GM23248 (cell line): Measurements from ENCODE around the gene C18orf63. TPM values are rescaled to one million over a fixed set of nuclear protein-coding genes. Genes with fewer than 3 reads are reported as not detected.

Source experiments
- DNase-seq: peaks from one replicate; pipeline ENCODE4 v3.0.0-alpha.2; 2015
- H2AFZ ChIP-seq: fragments of 200-600 bp; sonication (generic); 2 replicates; pipeline ENCODE4 v1.6.1; 2016; ENCODE audit warnings: antibody characterized with exemption
- H3F3A ChIP-seq: fragments of 200-600 bp; sonication (generic); 2 replicates; pipeline ENCODE4 v1.6.1; 2016; ENCODE audit warnings: mild to moderate bottlenecking, antibody characterized with exemption, mixed run types; ENCODE audit not compliant: insufficient read depth
- H3K27ac ChIP-seq: fragments of 200-600 bp; sonication (generic); 2 replicates; pipeline ENCODE4 v1.5.1; 2016; ENCODE audit warnings: mild to moderate bottlenecking
- H3K27me3 ChIP-seq: fragments of 200-600 bp; sonication (generic); replicated peaks from 2 replicates; pipeline ENCODE4 v1.6.1; 2016; ENCODE audit warnings: mild to moderate bottlenecking; ENCODE audit not compliant: insufficient read depth
- H3K36me3 ChIP-seq: fragments of 200-600 bp; sonication (generic); 2 replicates; pipeline ENCODE4 v1.6.1; 2016; ENCODE audit warnings: low read depth, mild to moderate bottlenecking
- H3K4me1 ChIP-seq: fragments of 200-600 bp; sonication (generic); 2 replicates; pipeline ENCODE4 v1.6.1; 2016; ENCODE audit warnings: mild to moderate bottlenecking; ENCODE audit not compliant: insufficient read depth
- H3K4me2 ChIP-seq: fragments of 200-600 bp; sonication (generic); one replicate; pipeline ENCODE4 v1.6.1; 2016; ENCODE audit warnings: mild to moderate bottlenecking; ENCODE audit not compliant: unreplicated experiment
- H3K4me3 ChIP-seq: fragments of 200-600 bp; sonication (generic); 2 replicates; pipeline ENCODE4 v1.5.1; 2016; ENCODE audit warnings: mild to moderate bottlenecking
- H3K79me2 ChIP-seq: fragments of 200-600 bp; sonication (generic); 2 replicates; pipeline ENCODE4 v1.6.1; 2016; ENCODE audit warnings: mild to moderate bottlenecking; ENCODE audit not compliant: insufficient read depth
- H3K9ac ChIP-seq: fragments of 200-600 bp; sonication (generic); 2 replicates; pipeline ENCODE4 v1.6.1; 2016; ENCODE audit warnings: mild to moderate bottlenecking
- H3K9me2 ChIP-seq: fragments of 200-600 bp; sonication (generic); 2 replicates; pipeline ENCODE4 v1.6.1; 2016; ENCODE audit warnings: mixed run types, mild to moderate bottlenecking, moderate library complexity; ENCODE audit not compliant: insufficient read depth
- H3K9me3 ChIP-seq: fragments of 200-600 bp; sonication (generic); one replicate; pipeline ENCODE4 v1.6.1; 2017; ENCODE audit warnings: low read depth
- H4K20me1 ChIP-seq: fragments of 200-600 bp; sonication (generic); 2 replicates; pipeline ENCODE4 v1.6.0; 2016; ENCODE audit not compliant: insufficient read depth
- EZH2 ChIP-seq: fragments of 200-600 bp; sonication (generic); IDR thresholded peaks from 2 replicates; pipeline ENCODE4 v1.6.1; 2018; ENCODE audit warnings: antibody characterized with exemption, mild to moderate bottlenecking; ENCODE audit not compliant: insufficient read depth, poor library complexity, severe bottlenecking
- EZH2phosphoT487 ChIP-seq: fragments of 200-600 bp; sonication (generic); IDR thresholded peaks from 2 replicates; pipeline ENCODE4 v1.6.1; 2018; ENCODE audit warnings: antibody characterized with exemption, moderate library complexity, mild to moderate bottlenecking, low read depth; ENCODE audit not compliant: insufficient read depth
- WGBS, 2 experiments: methylation state at CpG; one replicate each; pipeline ENCODE4 v1.1.6; 2015 to 2017; ENCODE audit warnings: low lambda C conversion rate in 2 of 2, low coverage in 1 of 2; ENCODE audit errors: missing lambda C conversion rate in 2 of 2; 5-methylcytosine and 5-hydroxymethylcytosine counted together
- in situ Hi-C: fragments of 300-500 bp; cut with MboI; formaldehyde crosslinking; loops from 2 replicates; pipeline ENCODE4 v1.15.0; 2020
- polyA plus RNA-seq: library from polyadenylated mRNA; unstranded; fragments of >200 nt; fragmentation: Nextera tagmentation; extraction: Ambion mirVana; gene quantifications from 2 replicates; pipeline ENCODE4 v1.2.1, GENCODE V29; 2016
- total RNA-seq: library from RNA; depleted of rRNA; stranded (reverse); fragments of >200 nt; shearing (Covaris generic); gene quantifications from 2 replicates; pipeline ENCODE4 v1.2.3, GENCODE V29; 2014

C18orf63 gene
- total and polyA plus RNA-seq, 2 experiments from 2014 or later: not detected

DNA sequence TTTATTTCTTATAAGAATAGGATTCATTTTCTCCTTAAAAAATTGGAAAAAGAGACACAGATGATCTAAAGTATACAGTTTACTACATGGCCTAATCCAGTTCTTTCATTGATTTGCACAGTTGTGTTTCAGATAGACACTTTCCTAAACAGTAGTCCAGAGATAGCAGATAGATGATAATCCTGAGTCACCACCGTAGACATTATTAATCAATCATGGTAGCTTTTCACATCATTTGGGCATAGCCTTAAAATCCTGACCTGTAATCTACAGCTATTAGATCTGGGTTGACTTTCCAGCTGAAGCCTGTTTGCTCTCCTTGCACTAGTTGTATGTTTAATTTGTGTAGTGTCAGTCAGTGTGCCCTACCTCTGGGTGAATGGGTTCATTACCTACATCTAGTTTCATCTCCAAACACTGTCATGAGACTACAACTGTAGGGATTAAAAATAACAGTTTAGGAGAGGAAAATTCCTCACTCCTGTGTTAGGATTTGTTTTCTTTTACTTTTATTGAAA lies 14.1 kb downstream of the C18orf63 start:
- Histone ChIP-seq H3K36me3 (no peaks in the 10 kb centered on the region), H3K27ac (no peak overlapping the region), H3K9ac (no peak overlapping the region), H4K20me1 (no peaks in the 10 kb centered on the region), H3K4me2 (no peak overlapping the region), H3K4me3 (no peak overlapping the region), H3K4me1 (0 out of 2 replicates have a peak, but pooled peaks cover 3% of the 10 kb centered on the region), H3K79me2 (no peaks in the 10 kb centered on the region), H3K9me3 (no peaks in the 10 kb centered on the region), H3K9me2 (no peaks in the 10 kb centered on the region), H3K27me3 (no peaks in the 10 kb centered on the region), H2AFZ (no peak overlapping the region), H3F3A (peaks cover 5% of the 10 kb centered on the region; the same call in 1 of the 2 replicates)
- in situ Hi-C loops: loop anchor here (5.0 to 25.0 kb wide), 3 partner anchors 132 to 1567 kb away; no protein-coding TSS in a partner anchor
- WGBS, 2 experiments: 92 to 94% methylated on average over 1 of the region's 1 CpG
- TF ChIP-seq EZH2 (no peak), EZH2phosphoT487 (no peak)
- no peak for DNase-seq

DNA sequence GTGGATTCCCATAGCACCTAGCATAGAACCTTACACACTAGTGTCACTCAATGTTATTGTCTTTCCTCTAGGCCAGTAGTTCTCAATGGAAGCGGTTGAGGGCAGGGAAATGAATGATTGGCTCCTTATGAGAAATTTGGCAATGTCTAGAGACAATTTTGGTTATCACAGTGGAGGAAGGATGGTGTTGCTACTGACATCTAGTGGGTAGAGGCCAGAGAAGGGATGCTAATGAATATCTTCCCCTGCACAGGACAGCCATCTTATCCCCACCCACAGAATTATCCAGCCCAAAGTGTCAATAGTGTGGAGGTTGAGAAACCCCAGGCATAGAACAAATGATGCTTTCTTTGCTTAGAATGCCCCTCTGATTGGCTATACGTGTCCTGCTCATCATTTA lies 15.8 kb downstream of the C18orf63 start:
- 0 out of 2 replicates have a peak, but pooled peaks cover 3% of the 10 kb centered on the region for H3K4me1 ChIP-seq
- peaks cover 5% of the 10 kb centered on the region; the same call in 1 of the 2 replicates for H3F3A ChIP-seq
- no peak overlapping the region for H3K9ac ChIP-seq
- H3K27ac ChIP-seq: no peak overlapping the region
- H4K20me1 ChIP-seq: no peaks in the 10 kb centered on the region
- H3K36me3 ChIP-seq: no peaks in the 10 kb centered on the region
- no peaks in the 10 kb centered on the region for H3K9me2 ChIP-seq
- H3K79me2 ChIP-seq: no peaks in the 10 kb centered on the region
- 40 to 41% methylated on average over 2 of the region's 2 CpGs for WGBS, 2 experiments
- H3K9me3 ChIP-seq: no peaks in the 10 kb centered on the region
- H3K4me3 ChIP-seq: no peak overlapping the region
- TF ChIP-seq EZH2 (no peak), EZH2phosphoT487 (no peak)
- H3K4me2 ChIP-seq: no peak overlapping the region
- peak; percentile 71 for DNase-seq
- in situ Hi-C loops: loop anchor here (5.0 to 25.0 kb wide), 3 partner anchors 134 to 1569 kb away; no protein-coding TSS in a partner anchor
- H2AFZ ChIP-seq: no peak overlapping the region
- no peaks in the 10 kb centered on the region for H3K27me3 ChIP-seq

DNA sequence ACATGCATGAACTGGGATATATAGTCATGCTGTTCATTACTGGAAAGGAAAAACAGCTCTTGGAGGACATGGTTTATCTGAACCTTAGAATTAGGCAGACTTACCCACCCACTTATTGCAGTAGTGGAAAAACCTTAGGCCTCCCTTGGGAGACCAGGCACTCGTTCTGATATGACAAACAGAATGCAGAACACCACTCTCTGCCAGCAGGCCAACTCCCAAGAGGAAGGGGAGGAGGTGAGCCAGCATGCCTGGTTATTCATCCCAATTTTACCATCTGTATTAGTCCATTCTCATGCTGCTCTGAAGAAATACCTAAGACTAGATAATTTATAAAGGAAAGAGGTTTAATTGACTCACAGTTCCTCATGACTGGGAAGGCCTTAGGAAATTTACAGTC lies 17.5 kb downstream of the C18orf63 start:
- H3K4me3 ChIP-seq: no peak overlapping the region
- peak; percentile 64 for DNase-seq
- in situ Hi-C loops: loop anchor here (5.0 to 25.0 kb wide), 3 partner anchors 136 to 1571 kb away; no protein-coding TSS in a partner anchor

DNA sequence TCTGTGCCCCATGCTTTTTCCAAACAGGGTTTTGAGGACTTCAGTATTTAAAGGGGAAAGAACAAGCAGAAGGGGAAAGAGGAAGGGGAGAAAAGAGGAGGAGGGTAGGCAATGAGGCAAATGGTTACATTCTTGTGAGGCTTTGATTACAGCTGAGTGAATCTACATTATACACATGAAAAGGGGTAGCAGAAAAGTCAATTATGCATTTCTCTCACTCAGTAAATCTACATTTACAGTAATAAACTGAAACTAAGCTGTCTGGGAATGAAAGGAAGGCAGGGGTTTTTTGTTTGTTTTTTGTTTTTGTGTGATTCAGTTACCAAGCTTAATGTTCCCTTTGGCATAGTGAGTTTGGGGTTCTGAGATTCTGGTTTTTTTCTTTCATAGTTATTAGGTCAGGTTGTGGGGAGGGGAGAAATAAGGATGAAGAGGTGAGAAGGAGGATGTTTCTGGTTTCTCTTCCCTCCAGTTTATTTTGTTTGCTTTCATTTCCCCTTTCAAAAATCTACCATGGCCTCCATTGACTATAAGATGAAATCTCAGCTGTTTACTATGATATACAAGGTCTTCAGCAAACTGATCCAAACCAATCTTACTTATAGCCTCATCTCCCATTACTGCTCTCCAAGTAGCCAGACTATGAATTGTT lies 18.7 kb downstream of the C18orf63 start:
- Histone ChIP-seq H3K9me3 (no peaks in the 10 kb centered on the region), H3K79me2 (no peaks in the 10 kb centered on the region), H3K9ac (no peak overlapping the region), H3K4me2 (no peak overlapping the region), H3K4me3 (no peak overlapping the region), H3K27ac (no peak overlapping the region), H4K20me1 (no peaks in the 10 kb centered on the region), H3F3A (peaks cover 5% of the 10 kb centered on the region; the same call in 1 of the 2 replicates), H3K36me3 (no peaks in the 10 kb centered on the region), H3K4me1 (no peaks in the 10 kb centered on the region), H2AFZ (no peak overlapping the region), H3K27me3 (no peaks in the 10 kb centered on the region), H3K9me2 (no peaks in the 10 kb centered on the region)
- in situ Hi-C loops: loop anchor here (5.0 to 25.0 kb wide), 3 partner anchors 137 to 1572 kb away; no protein-coding TSS in a partner anchor
- no peak for TF ChIP-seq EZH2phosphoT487
- no peak for TF ChIP-seq EZH2
- DNase-seq: no peak

More for the DNA sequence above, 17.5 kb downstream of the C18orf63 start:
- Histone ChIP-seq H3K27me3 (no peaks in the 10 kb centered on the region), H3K9ac (no peak overlapping the region), H2AFZ (no peak overlapping the region), H3K9me3 (no peaks in the 10 kb centered on the region), H4K20me1 (no peaks in the 10 kb centered on the region), H3F3A (peaks cover 5% of the 10 kb centered on the region; the same call in 1 of the 2 replicates), H3K9me2 (no peaks in the 10 kb centered on the region), H3K79me2 (no peaks in the 10 kb centered on the region), H3K36me3 (no peaks in the 10 kb centered on the region), H3K4me1 (0 out of 2 replicates have a peak, but pooled peaks cover 3% of the 10 kb centered on the region), H3K27ac (no peak overlapping the region), H3K4me2 (no peak overlapping the region)
- WGBS, 2 experiments: 0 to 14% methylated on average over 1 of the region's 1 CpG
- no peak for TF ChIP-seq EZH2
- TF ChIP-seq EZH2phosphoT487: no peak
